K562 (cell line): Measurements from ENCODE around the gene STX1A. TPM values are rescaled to one million over a fixed set of nuclear protein-coding genes. Genes with fewer than 3 reads are reported as not detected.

ENCODE experiments used
- BDP1 ChIP-seq: IDR thresholded peaks from 3 replicates; pipeline ENCODE4 v1.6.1; 2011; ENCODE audit not compliant: insufficient read length, insufficient read depth
- FOS ChIP-seq: IDR thresholded peaks from 3 replicates; pipeline ENCODE4 v1.6.1; 2011; ENCODE audit not compliant: insufficient read length; ENCODE audit errors: extremely low read depth
- MYBL2 ChIP-seq, 2 experiments: fragments of 450-650 bp in 1 of 2; sonication (generic) in 1 of 2; formaldehyde crosslinking in 1 of 2; IDR thresholded peaks; 2 replicates each; pipeline versions ENCODE4 v1.6.1 to v1.8.1; 2017 to 2022; ENCODE audit warnings: borderline replicate concordance in 1 of 2, inconsistent platforms in 1 of 2, low read depth in 1 of 2, mild to moderate bottlenecking in 1 of 2, missing genetic modification reagents in 1 of 2, moderate library complexity in 1 of 2
- NFIX ChIP-seq: fragments of 250-450 bp; sonication (Bioruptor Pico); IDR thresholded peaks from 2 replicates; pipeline ENCODE4 v1.4.0; 2020; ENCODE audit warnings: low read depth, mild to moderate bottlenecking, moderate library complexity
- NR1H2 ChIP-seq: sonication (generic); formaldehyde crosslinking; IDR thresholded peaks from 2 replicates; pipeline ENCODE4 v1.4.0; 2020; ENCODE audit warnings: mild to moderate bottlenecking, missing genetic modification reagents
- POLR2H ChIP-seq: IDR thresholded peaks from 2 replicates; pipeline ENCODE4 v1.6.1; 2016; ENCODE audit warnings: missing genetic modification characterization, low read depth, mild to moderate bottlenecking, control low read depth, missing compliant biosample characterization, moderate library complexity
- STAG1 ChIP-seq: sonication (generic); formaldehyde crosslinking; IDR thresholded peaks from 2 replicates; pipeline ENCODE4 v1.5.0; 2020; ENCODE audit warnings: missing genetic modification reagents, borderline replicate concordance
- ZNF12 ChIP-seq: sonication (generic); formaldehyde crosslinking; IDR thresholded peaks from 2 replicates; pipeline ENCODE4 v1.4.0; 2020; ENCODE audit warnings: mild to moderate bottlenecking, missing genetic modification reagents
- ZNF384 ChIP-seq: IDR thresholded peaks from 2 replicates; pipeline ENCODE4 v1.6.1; 2012; ENCODE audit warnings: low read depth, low read length, improper control_type of control experiment
- ZNF57 ChIP-seq: fragments of 450-650 bp; formaldehyde crosslinking; IDR thresholded peaks from 2 replicates; pipeline ENCODE4 v1.4.0; 2020; ENCODE audit warnings: mild to moderate bottlenecking, moderate library complexity
- polyA plus RNA-seq, 8 experiments: library from polyadenylated mRNA; depleted of rRNA in 4 of 8; stranded (reverse) in 5 of 8; unstranded in 3 of 8; fragments of >200 nt; fragmentation: Nextera tagmentation in 2 of 8; fragmentation: Illumina TruSeq in 1 of 8; extraction: Ambion mirVana in 2 of 8; extraction: Trizol in 1 of 8; gene quantifications; 2 replicates each; pipeline versions ENCODE4 v1.2.1 to v1.2.3, GENCODE V29; 2011 to 2014; ENCODE audit warnings: inconsistent platforms in 1 of 8, missing spikeins in 1 of 8
- total RNA-seq, 7 experiments: library from RNA; depleted of rRNA in 6 of 7; stranded (reverse); fragments of >200 nt in 6 of 7; fragmentation: Illumina TruSeq in 2 of 7; extraction: Trizol in 2 of 7; gene quantifications; 2 replicates each; pipeline versions ENCODE4 v1.2.1 to v1.2.3, GENCODE V29; 2011 to 2021; ENCODE audit warnings: low replicate concordance in 1 of 7
- TF ChIP-seq, protein P1 (sequence below), 2 experiments: fragments of 250-450 bp in 1 of 2; fragments of 450-650 bp in 1 of 2; sonication (Bioruptor Pico) in 1 of 2; IDR thresholded peaks; 2 replicates each; pipeline versions ENCODE4 v1.6.1 to v1.8.0; 2016 to 2021; ENCODE audit warnings: mild to moderate bottlenecking in 2 of 2, moderate library complexity in 2 of 2, missing compliant biosample characterization in 1 of 2, missing genetic modification characterization in 1 of 2
- TF ChIP-seq, protein P2 (sequence below): IDR thresholded peaks from 2 replicates; pipeline ENCODE4 v1.6.1; 2016; ENCODE audit warnings: missing genetic modification characterization, missing compliant biosample characterization
- TF ChIP-seq, protein P3 (sequence below): sonication (generic); formaldehyde crosslinking; IDR thresholded peaks from 2 replicates; pipeline ENCODE4 v1.9.0; 2022; ENCODE audit warnings: mild to moderate bottlenecking, missing genetic modification reagents

STX1A gene
- total and polyA plus RNA-seq, 9 of the 15 experiments (the other 6 are each of a cell fraction or from before 2014, with no cell fraction given): 0.04 to 15.1 (median 6.3) TPM

DNA sequence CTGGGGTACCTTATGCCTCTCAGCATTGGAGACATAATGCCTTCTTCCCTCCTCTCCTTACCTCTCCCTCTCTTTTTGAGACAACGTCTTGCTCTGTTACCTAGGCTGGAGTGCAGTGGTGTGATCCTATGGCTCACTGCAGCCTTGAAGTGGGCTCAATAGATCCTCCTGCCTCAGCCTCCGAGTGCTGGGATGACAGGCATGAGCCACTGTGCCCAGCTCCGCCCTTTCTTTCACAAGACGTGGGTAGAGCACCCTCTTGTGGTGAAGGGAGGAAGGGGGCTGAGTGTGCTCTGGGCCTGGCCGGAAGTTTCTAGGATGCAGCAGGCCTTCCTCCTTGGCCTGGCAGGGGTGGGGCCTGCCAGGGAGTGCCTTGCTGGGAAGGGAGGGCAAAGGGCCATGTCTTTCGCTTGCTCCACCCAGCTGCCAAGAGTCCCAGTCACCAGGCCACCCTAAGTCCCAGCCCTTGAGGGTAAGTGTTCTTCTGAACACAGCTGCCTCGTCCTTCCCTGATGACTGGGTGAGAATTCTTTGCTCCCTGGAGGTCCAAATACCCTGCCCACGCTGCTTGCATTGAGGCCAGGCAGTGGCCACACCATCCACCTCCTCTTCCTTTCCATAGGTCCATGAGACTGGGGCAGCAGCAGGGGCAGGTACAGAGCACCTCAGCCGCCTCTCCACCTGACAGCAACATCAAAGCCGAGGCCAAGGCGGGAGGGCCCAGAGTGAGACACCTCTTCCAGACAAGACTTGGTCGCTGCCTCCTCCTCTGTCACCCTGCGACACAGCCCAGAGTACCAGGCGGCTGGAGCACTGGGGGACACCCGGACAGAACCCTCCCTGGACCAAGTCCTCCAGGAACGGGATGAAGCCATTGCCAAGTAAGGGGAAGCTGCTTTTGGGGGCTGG lies 15.4 kb upstream of the STX1A start (continued):
- TF ChIP-seq NR1H2 (CRISPR knock-in tag) (peak; percentile 53; the same call in 1 of the 2 replicates), FOS (no peak), MYBL2 (IDR thresholded peaks at IDR 0.05; ENCODE audit: low read depth) (no peak), MYBL2 (CRISPR knock-in tag; IDR thresholded peaks at IDR 0.05; ENCODE audit: borderline replicate concordance) (no peak), ZNF57 (CRISPR knock-in tag) (no peak), ZNF12 (CRISPR knock-in tag) (peak; percentile 40; the same call in 1 of the 2 replicates), STAG1 (CRISPR knock-in tag) (peak; percentile 96), NFIX (CRISPR knock-in tag) (no peak), ZNF384 (peak; percentile 57), BDP1 (no peak), POLR2H (tag) (no peak)
- TF ChIP-seq, protein P1, sequence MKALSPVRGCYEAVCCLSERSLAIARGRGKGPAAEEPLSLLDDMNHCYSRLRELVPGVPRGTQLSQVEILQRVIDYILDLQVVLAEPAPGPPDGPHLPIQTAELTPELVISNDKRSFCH (CRISPR knock-in tag; IDR thresholded peaks at IDR 0.05): no peak
- TF ChIP-seq, protein P1 (tag; IDR thresholded peaks at IDR 0.05): no peak
- TF ChIP-seq, protein P2, sequence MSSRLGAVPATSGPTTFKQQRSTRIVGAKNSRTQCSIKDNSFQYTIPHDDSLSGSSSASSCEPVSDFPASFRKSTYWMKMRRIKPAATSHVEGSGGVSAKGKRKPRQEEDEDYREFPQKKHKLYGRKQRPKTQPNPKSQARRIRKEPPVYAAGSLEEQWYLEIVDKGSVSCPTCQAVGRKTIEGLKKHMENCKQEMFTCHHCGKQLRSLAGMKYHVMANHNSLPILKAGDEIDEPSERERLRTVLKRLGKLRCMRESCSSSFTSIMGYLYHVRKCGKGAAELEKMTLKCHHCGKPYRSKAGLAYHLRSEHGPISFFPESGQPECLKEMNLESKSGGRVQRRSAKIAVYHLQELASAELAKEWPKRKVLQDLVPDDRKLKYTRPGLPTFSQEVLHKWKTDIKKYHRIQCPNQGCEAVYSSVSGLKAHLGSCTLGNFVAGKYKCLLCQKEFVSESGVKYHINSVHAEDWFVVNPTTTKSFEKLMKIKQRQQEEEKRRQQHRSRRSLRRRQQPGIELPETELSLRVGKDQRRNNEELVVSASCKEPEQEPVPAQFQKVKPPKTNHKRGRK (tag): no peak
- TF ChIP-seq, protein P3, sequence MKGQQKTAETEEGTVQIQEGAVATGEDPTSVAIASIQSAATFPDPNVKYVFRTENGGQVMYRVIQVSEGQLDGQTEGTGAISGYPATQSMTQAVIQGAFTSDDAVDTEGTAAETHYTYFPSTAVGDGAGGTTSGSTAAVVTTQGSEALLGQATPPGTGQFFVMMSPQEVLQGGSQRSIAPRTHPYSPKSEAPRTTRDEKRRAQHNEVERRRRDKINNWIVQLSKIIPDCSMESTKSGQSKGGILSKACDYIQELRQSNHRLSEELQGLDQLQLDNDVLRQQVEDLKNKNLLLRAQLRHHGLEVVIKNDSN (CRISPR knock-in tag): 0 out of 2 replicates have a peak, but pooled peaks have one; percentile 24
